ENCODE data around the gene HGF.
"Not testable (repeated sequence)": the region's sequence is repeated elsewhere in the genome, so short reads cannot be mapped to it uniquely, and the experiment has no call there.

The HGF gene

DNA sequence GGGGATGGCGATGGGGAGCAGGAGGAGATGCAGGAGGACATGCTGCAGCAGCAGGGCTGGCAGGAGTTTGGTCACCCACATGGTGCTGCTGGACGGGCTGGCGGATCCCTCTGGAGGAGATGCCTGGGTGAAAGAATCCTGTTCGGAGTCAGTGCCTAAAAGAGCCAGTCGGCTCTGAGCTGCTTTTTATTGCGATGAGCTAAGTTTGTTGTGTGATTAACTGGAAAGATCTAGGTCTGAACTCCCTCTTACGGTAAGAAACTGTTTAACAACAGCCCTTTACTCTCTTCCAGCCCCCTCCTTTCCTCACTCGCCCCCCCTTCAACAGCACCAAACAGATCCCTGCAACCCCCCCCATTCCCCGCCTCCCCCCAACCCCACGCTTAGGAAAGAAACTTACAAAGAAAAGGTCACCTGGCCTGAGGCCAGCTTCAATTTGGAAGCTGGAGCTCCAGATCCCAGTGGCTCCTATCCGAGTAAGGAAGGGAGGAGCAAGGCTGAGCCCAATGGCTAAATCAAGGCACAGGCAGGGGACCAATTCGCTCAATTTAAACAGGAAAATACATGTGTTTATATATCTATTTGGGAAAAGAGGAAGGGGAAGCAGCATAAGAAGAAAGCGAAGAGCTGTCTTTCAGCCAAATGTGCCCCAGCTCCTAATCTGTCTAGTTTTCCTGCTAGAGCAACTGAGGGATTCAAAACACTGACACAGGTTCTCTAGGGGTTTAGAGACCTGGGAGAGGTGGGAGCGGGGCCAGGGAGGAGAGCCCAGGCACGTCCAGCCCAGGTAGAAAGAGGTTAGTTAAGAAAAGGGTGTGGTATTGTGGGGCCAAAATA lies at the start of gene HGF:
Gene HGF, minus strand, starts transcription at position 157 of the 837 bp plus-strand sequence. Its CDS starts 76 bp downstream, at position 81.
- DNase-seq: no peak

DNA sequence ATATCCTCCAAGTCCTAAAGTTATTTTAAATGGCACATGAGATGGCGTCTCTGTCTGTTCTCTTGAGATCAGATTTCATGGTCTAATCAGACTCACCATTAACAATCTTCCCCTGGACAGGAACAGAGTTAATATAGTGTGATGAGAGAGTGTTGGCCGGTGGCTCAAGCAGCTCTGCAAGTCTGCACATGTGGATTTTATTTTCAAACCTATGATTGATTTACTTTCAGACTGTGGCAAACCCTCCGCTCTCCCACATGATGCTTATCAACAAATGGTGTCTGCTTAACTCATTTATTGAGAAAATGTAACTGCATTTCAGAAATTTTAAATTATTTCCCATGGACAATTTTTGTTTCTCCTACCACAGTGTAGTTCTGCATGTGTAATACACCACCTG lies 46.5 kb upstream of the HGF start:
- no peak for DNase-seq

DNA sequence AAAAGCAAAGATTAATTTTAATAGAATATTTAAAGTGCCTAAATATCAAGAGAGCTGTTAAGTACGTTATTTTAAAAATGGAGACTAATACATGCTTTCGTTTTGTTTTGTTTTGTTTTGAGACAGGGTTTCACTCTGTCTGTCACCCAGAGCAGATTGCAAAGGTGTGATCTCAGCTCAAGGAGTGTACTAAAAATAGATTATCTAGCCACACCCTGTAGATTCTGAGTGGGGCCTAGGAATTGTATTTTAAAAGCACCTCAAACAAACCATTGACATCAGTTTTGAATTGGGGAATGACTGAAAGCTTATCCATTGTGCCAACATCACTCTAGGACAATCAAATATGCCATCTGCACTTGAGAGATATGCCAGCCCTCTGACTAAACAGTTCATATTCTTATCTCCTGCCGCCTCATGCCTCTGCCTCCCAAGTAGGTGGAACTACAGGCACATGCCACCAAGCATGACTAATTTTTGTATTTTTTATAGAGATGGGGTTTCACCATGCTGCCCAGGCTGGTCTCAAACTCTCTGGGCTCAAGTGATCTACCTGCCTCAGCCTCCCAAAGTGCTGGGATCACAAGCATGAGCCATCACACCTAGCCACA lies 43.1 kb upstream of the HGF start:
- peak; percentile 15 for DNase-seq

DNA sequence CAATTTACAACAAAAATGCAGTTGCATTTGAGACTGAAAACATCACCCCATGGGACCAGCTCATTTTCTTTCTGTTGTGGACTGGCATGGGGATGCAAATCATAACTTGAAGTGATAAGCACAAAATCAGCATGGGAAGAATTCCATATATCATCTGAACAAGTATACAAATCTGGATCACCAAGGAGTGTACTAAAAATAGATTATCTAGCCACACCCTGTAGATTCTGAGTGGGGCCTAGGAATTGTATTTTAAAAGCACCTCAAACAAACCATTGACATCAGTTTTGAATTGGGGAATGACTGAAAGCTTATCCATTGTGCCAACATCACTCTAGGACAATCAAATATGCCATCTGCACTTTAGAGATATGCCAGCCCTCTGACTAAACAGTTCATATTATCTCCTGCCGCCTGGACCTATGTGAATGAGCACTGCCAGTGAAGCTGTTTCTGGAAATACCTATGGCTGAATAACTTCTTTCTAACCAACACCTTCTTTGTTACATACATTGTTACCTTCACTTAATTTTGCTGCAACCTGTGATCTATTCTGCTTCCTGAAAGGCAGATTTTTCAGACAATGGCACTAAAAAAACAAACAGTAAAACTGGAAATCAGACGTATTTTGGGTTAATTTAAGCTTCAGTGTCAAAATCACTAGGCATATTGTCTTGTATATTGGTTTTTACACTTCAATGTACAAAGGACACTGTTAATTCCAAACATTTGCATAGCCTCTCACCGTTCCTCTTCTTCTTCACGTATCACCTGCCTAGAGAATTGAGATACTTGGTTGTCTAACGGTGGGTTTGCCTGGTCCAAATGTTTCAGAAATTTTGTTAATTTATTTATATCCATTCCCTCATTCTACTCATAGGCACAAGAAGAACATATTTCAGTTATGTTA lies 42.4 kb upstream of the HGF start:
- DNase-seq: no peak

DNA sequence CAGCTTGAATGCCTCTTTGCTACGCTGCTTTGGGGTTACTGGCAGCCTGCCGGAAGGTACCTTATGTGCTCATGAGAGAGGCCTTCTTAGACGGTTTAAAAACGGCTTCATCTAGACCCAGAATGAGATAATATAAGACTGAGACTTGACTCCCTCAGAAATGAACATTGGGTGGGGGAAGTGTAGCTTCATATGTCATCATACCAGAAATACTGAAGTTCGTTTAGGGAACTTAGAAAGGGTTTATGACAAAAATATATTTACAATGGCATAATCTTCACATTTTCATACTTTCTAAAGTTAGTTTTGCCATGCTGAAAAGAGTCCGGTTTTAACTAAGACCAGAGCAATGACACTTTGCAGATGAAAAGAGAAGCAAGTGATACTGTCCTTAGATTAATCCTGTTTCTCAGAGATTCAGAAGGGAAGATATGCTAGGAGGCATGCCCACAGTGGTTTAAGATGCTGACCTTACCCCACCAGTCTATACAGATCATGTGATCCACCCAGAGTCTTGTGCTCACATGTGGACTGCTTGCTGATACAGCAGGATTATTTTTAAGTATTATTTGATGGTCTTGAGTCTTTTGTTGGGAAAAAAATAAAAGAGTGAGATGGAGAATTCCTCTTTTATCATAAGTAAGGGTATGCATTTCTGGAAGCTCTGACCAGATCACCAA lies 40.8 kb upstream of the HGF start:
- no peak for DNase-seq

DNA sequence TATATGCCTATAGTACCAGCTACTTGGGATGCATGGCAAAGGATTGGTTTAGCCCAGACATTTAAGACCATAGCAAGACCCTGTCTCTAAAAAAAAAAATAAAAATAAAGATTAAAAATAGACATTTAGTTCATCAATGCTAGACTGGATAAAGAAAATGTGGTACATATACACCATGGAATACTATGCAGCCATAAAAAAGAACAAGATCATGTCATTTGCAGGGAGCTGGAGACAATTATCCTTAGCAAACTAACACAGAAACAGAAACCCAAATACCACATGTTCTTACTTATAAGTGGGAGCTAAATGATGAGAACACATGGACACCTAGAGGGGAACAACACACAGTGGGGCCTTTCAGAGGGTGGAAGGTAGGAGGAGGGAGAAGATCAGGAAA lies 38.5 kb upstream of the HGF start:
- DNase-seq: not testable (repeated sequence)

DNA sequence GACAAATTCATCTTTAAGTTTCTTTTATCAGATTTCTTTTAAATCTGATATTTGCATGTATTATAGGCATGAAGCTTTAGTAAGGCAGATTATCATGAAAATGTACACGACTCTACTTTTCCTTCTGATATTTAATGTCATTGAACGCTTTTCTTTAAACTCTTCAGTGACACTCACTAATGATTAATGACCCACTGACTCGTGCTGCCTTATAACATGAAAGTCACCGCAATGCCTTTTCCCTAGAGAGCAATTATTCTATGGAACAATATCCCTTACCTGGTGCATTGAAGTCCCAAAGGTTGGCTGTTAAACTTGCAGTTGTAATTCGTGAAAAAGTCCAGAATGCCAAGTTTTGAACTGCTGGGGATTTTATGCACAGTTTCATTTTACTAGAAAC lies 33.4 kb upstream of the HGF start:
- DNase-seq: no peak

DNA sequence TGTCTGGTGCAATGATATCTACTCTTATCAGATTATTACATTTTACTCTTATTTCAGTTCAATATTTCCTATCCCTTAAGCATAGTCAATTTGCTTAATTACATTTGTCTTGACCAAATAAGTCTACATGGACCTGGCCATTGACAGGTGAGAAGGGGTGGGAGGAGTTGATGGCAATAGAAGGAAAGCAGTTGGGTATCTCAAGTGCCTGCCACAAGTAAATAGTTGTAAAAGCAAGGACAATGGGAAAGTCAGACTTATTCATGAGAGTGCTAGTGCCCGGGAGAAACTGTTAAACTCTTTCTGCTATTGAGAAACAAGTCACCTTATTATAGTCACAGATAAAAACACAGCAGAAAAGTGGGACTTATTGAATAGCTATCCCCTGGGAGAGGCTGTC lies 32.4 kb upstream of the HGF start:
- no peak for DNase-seq

DNA sequence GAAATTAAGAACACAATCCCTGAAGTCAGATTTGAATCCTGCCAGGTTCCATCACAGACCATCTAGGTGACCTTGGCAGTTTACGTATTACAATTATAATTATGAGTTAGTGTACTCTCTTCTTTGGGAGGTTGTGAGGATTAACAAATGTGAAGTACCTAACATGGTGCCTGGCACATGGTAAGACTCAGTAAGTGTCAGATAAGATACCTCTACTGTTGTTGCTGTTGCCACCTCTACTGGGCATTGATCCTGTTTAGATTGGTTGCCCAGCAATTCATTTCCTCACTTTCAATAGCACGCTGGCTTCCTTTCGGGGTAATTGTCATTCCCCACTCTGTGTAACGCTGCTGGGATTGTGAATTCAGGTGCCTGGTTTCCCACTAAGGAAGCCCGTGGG lies 31.7 kb upstream of the HGF start:
- no peak for DNase-seq

DNA sequence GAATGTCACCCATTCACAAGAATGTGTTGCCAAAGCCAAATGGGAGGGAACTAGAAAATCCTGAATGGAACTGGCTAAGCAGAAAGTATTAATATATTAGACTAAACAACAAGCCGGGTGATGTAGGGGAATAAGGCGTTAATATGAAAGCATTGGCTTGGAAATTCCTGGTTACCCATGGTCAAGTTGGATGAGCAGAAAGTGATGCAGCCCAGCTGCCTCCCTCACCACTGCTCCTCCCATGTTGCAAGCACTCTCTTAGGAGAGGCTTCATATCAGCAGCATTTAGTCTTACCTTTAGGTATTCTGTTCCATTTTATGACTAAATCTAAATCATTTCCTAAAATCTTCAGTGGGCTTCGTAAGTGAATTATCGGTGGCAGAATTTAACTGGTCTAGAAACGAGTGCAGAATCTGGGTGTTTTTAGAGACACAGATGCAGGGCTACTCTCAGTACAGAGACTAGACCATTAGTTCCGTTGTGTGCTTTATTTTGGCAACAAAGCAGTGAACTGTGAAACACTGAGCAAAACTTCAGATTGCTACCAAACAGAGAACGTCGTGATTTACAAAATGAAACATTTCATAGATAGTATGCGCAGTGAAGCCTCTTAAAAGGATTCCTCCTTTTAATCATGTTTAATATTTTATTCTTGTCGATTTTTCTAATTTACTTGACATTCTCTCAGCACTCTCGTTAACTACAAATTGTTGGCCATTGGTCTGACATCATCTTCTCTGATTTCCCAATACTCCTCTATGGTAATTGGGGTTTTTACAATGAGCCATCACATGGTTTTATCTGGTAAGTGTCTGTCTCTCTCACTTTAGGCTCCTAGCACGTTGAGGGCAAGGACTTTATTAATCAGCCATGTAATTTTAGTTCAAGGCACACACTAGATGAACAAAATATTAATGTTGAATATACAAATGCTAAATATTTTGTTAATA lies 22.0 kb upstream of the HGF start:
- DNase-seq: no peak

DNA sequence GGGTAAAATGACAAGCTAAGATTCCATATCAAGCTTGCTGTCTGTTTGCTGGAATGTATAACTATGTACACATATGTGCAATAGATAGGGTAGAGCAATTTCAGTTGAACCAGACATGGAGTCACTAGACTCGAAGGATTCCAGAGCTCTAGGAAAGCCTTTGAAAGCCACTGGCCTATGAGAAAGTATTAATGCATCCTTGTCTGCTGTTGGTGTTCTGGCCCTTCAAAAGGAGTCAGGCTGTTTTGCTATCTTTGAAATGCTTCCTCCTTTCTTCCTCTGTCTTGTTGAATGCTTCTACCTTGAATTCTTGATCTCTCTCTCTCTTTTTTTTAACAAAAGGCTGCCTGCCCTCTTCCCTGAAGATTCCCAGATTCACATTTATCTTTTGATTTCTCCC lies 20.8 kb upstream of the HGF start:
- no peak for DNase-seq

DNA sequence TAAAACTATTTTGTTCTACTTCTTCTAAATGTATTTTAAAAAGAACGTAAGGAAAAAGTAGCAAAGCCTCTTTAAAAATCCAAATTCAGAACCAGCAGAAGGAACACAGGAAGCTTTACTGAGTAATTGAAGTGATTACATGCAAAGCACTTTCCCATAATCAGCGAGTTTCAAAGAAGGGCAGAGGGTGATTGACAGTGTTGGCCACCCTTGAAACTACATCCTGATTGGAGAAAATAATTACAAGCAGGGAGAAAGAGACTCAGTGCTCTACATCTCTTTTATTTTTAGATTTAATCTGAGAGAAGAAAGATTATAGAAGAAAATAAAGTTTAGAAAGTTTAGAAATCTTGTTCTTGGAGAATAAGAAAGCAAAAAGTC lies 20.3 kb upstream of the HGF start:
- no peak for DNase-seq

DNA sequence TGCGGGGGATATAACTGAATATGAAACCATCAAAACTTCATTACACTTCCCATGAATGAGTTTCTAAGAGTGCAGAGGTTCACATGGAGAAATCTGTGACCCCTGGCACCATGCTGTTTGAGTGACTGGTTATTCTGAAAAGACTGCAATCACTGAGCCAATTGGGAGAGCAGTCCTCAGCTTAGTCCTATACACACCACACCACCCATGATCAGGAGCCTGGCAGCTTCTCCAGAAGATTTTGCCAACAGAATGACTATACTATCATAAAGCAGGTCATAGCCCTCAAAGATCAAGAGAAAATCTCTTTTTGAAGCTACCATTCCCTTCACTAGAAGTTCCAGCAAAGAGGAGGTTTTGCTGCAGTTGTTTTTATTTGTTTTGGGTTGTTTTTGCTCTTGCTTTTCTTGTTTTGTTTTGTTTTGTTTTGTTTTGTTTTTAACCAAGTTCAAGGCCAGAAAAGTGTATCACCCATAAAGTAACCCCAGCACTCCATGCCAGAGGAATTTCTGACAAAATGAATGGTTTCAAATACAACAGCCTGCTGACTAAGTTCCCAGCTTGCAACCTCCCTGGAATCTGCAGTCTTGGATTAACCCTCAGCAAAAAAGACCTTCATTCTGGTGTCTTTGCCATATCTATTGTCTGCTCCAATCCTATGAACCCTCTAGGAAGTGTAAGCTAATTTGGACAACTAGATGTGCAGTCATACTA lies 19.7 kb upstream of the HGF start:
- no peak for DNase-seq

DNA sequence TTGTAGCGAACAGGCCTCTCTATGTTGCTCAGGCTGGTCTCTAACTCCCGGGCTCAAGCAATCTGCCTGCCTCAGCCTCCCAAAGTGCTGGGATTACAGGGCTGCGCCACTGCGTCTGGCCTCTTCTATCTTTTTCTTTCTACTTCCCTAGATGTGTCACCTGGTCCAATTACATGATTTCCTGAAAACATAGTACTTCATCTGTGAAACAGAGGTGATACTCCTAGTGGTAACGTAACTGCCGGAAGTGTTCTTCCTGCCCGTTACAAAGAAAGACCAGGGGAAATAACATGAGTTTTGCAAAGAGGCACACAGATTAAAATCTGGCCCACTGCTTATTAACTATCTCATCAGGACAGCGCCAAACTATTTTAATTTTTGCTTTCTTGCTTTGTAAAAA lies 18.4 kb upstream of the HGF start:
- no peak for DNase-seq

DNA sequence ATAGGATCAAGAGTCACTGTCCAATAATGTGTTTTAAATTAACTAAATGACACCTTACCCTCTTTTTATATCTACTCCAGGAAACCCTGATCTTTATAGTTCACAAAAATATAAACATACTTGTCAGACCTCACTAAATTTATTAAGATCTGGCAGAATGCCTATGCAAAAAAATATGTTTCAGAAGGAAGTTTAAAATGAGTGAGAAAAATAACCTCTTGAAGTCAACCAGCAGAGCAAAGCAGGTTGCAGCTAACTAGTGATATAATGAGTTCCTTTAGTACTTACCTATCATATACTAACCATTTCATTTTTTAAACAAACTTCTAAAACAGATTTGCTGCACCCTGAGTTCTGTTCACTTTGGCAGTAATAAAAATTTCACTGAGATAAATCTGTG lies 14.0 kb upstream of the HGF start:
- DNase-seq: no peak

DNA sequence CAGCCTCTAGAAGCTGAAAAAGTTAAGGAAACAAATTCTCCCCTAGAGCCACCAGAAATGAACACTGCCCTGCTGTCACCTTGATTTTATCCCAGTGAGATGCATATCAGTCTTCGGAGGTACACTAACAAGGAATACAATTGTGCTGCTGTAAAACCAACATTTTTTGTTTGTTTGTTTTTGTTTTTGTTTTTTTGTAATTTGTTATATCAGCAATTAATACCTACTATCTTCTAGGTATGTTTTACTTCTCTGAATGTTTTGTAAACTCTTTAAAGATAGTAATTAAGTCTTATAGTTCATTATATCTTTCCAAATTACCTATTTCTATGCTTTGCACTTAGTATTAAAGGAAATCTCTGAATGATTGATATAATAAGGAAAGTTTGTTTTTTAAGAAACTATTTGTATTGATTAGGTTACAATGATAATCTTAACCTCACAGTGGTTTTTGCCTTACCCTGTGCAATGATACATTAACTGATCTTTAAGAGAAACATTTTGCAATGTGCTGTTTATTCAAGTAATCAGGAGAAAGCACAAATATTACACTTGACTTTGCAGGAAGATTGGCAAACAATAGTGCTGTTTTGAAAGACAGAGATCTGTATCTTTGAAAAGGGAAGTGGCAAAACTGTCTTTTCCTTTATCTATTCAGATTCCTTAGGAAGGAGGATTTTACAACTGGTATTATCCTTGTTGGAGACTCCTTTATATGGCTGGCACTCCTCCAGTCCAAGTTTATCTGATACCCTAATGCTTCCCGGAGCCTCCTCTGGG lies 11.3 kb upstream of the HGF start:
- DNase-seq: no peak

DNA sequence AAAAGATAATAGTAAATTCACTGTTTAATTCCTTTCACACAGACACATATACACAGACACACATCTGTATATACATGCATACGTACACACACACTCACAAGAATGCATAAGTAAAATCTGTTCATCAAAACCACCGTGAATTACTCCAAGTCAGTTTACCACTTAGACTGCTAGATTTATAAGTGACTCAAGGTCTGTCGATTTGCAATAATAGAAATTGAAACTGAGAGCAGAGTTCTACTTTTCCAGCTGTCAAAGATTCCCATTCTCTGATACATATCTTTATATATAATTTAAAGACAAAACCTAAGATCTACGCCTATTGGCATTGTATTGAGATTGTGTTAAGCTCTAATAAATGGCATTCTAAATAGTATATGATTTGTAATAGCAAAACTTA lies 9.9 kb upstream of the HGF start:
- no peak for DNase-seq

DNA sequence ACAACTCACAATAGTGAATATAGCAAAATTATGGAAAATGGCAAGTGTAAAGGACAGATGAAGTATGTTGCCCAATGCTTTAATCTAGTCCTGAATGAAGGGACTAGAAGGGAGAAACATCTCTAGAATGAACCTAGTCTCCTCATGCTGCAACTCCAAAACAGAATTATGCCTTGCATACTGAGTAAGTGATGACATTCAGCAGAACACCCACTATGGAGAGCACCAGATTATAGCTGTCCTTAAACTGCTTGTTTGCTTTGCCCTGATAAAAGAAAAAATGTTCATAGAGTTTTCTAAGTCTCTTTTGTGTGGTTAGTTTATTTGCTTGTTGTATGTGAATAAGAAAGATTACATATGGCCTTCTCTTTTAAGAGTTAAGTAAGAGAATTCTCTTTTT lies 7.8 kb upstream of the HGF start:
- DNase-seq: no peak

DNA sequence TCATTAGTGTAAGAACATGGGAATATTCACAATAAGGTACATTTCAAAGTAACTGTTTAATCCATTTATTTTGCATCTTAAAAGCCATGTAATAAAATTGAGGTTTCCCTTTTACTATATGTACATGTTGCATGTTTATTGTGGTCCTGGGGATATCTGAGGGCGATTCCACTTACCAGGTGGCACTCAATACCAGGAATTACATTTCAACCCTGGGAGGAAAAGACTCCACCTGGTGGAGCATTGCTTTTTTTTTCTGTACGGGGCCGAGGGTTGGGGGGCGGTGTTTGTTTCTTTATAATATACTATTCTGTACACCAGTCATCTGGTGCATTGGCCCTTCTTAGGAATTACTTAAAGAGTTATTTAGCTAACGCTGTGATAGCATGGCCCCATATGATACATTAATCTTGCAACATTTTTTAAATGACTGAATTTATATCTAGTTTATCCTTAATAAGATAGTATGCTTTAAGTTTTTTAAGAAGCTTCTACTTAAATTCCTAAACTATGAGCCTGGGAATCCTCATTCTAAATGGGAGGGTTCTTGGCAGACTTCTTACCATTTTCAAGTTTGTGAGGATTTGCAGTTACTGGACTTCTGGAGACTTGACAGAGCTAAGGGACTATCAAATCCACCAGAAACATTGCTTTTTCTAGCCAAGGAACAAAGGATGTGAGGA lies 7.2 kb upstream of the HGF start:
- DNase-seq: no peak

DNA sequence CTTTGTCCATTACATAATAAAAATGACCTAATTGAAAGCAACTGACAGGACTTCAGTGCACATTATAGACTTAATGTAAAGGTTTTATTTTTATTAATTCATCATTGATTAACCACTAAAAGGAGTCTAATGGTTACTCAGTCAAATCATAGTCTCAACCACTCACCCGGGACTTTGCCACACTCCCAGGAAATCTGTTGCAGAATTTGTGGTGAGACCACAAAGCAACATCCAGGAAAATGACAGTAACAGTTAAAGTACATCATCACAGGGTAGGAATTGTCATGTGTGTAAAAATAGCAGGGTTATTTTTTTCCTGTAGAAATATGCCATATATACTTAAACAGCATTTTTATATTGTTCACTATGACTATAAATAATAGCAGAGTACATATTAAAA lies 6.3 kb upstream of the HGF start:
- no peak for DNase-seq

All from NCI-H345 (cell line).